Lower lobe of right lung (tissue), 2 donors: ENCODE results near the gene ZCWPW2. TPM values are rescaled to one million over a fixed set of nuclear protein-coding genes. Genes with fewer than 3 reads are reported as not detected.

ENCODE experiments used
- ATAC-seq, 2 donors: fragments of 200-7000 bp; cut with Tn5 transposase; one replicate each; pipeline ENCODE4 v1.9.1; 2020 to 2022; ENCODE audit warnings: mild to moderate bottlenecking in 2 of 2, moderate library complexity in 2 of 2
- DNase-seq: peaks from one replicate; pipeline ENCODE4 v3.0.0-alpha.2; 2020
- H3K27ac ChIP-seq: fragments of 200-600 bp; one replicate; pipeline ENCODE4 v1.8.0; 2022
- H3K27me3 ChIP-seq: fragments of 200-600 bp; one replicate; pipeline ENCODE4 v1.8.0; 2022; ENCODE audit warnings: low read depth
- H3K36me3 ChIP-seq: fragments of 200-600 bp; one replicate; pipeline ENCODE4 v1.8.0; 2022; ENCODE audit warnings: mild to moderate bottlenecking
- H3K4me1 ChIP-seq: fragments of 200-600 bp; one replicate; pipeline ENCODE4 v1.8.0; 2022
- H3K4me3 ChIP-seq: fragments of 200-600 bp; one replicate; pipeline ENCODE4 v1.8.0; 2022; ENCODE audit warnings: mild to moderate bottlenecking
- H3K9me3 ChIP-seq: fragments of 200-600 bp; one replicate; pipeline ENCODE4 v1.8.0; 2022
- intact Hi-C: fragments of 100-400 bp; cut with DNase I; formaldehyde crosslinking; loops from one replicate; pipeline ENCODE4 v1.11.0; 2022
- total RNA-seq: library from RNA; stranded (reverse); fragmentation: NEBNext Ultra II Directional; extraction: Animal tissue kit (Norgen Biotek cat#: 25700); gene quantifications from one replicate; pipeline ENCODE4 v1.2.1, GENCODE V29; 2021
- TF ChIP-seq, protein P1 (sequence below): fragments of 200-600 bp; IDR thresholded peaks from one replicate; pipeline ENCODE4 v1.8.0; 2022; ENCODE audit warnings: antibody characterized with exemption, mild to moderate bottlenecking
- donor health status: DM: no; HTN: yes; CAD: no; lungs with severe emphysema.

Gene ZCWPW2
- total RNA-seq, 1 donor from 2014 or later, result 1.1 TPM

GRCh38 chr3:28315711-28316110 is 32.8 kb upstream of the ZCWPW2 start:
- intact Hi-C loops, result no loop called here
- Histone ChIP-seq H3K4me3 (no peak overlapping the region), H3K36me3 (peaks cover 22% of the 10 kb centered on the region), H3K27ac (no peak overlapping the region), H3K9me3 (no peaks in the 10 kb centered on the region), H3K27me3 (no peaks in the 10 kb centered on the region), H3K4me1 (no peaks in the 10 kb centered on the region)
- TF ChIP-seq, protein P1, sequence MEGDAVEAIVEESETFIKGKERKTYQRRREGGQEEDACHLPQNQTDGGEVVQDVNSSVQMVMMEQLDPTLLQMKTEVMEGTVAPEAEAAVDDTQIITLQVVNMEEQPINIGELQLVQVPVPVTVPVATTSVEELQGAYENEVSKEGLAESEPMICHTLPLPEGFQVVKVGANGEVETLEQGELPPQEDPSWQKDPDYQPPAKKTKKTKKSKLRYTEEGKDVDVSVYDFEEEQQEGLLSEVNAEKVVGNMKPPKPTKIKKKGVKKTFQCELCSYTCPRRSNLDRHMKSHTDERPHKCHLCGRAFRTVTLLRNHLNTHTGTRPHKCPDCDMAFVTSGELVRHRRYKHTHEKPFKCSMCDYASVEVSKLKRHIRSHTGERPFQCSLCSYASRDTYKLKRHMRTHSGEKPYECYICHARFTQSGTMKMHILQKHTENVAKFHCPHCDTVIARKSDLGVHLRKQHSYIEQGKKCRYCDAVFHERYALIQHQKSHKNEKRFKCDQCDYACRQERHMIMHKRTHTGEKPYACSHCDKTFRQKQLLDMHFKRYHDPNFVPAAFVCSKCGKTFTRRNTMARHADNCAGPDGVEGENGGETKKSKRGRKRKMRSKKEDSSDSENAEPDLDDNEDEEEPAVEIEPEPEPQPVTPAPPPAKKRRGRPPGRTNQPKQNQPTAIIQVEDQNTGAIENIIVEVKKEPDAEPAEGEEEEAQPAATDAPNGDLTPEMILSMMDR, result no peak
- DNase-seq, result no peak
- no peak for ATAC-seq

GRCh38 chr3:28316226-28316625 is 32.3 kb upstream of the ZCWPW2 start:
- intact Hi-C loops, result no loop called here
- Histone ChIP-seq H3K9me3 (no peaks in the 10 kb centered on the region), H3K27me3 (no peaks in the 10 kb centered on the region), H3K4me1 (no peaks in the 10 kb centered on the region), H3K36me3 (peaks cover 25% of the 10 kb centered on the region), H3K4me3 (no peak overlapping the region), H3K27ac (no peak overlapping the region)
- TF ChIP-seq, protein P1, result no peak
- DNase-seq (no peak), ATAC-seq (no peak)

DNA sequence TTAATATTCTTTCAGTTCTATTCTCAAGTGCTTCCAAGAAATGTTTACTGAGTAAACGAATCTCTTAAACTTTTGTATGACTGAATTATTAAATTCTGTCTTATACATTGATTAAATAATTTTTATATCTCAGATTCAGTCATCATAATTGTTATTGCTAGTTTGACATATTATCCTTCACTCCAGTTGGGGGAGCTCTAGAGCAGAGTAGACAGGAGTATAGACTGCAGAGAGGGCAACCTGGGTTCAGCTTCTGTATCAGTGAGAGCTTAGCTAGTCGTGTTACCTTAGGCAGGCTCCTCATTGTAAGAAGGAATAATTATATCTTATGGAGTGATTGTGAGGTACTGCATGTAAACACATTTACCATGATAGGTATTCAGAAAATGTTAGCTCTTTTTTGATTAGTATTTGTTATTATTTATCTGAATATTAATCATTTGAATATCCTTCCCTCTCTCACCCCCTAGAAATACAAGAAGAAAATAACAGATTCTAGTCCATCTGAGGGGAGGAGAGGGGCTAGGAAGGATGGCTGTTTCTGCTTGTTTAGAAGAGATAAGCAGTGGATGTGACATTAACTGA is 31.0 kb upstream of the ZCWPW2 start:
- no peak overlapping the region for H3K4me3 ChIP-seq
- TF ChIP-seq, protein P1, result peak; percentile 68
- no peaks in the 10 kb centered on the region for H3K27me3 ChIP-seq
- H3K9me3 ChIP-seq, result no peaks in the 10 kb centered on the region
- no peak for DNase-seq
- H3K27ac ChIP-seq, result no peak overlapping the region
- no peaks in the 10 kb centered on the region for H3K4me1 ChIP-seq
- ATAC-seq, result peak; percentile 79 to 82
- H3K36me3 ChIP-seq, result peaks cover 29% of the 10 kb centered on the region
- intact Hi-C loops, result no loop called here

GRCh38 chr3:28320981-28321380 is 27.5 kb upstream of the ZCWPW2 start:
- TF ChIP-seq, protein P1, result no peak
- DNase-seq (no peak), ATAC-seq (no peak)
- Histone ChIP-seq H3K27me3 (no peaks in the 10 kb centered on the region), H3K4me3 (no peak overlapping the region), H3K9me3 (no peaks in the 10 kb centered on the region), H3K27ac (no peak overlapping the region), H3K36me3 (peaks cover 63% of the 10 kb centered on the region), H3K4me1 (no peaks in the 10 kb centered on the region)
- intact Hi-C loops, result no loop called here

DNA sequence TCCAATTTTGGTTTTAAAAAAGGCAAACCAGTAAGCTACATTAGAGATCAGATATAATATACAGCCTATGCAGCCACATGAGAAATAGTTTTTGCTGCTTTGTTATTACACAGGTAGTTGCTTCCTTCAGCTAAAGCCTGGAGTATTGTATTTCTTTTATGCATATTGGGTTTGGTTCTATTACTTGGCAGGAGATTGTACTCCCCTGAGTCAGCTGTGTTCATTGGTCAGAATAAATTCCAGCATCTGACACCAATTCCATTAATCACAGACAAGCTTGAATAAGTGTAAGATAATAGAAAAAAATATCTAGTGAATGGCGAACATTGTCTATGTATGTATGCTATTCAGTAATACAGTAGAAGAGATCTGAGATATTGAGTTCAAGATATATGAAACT is 26.1 kb upstream of the ZCWPW2 start:
- H3K4me3 ChIP-seq, result no peak overlapping the region
- H3K27me3 ChIP-seq, result no peaks in the 10 kb centered on the region
- intact Hi-C loops, result no loop called here
- H3K36me3 ChIP-seq, result peaks cover 72% of the 10 kb centered on the region
- TF ChIP-seq, protein P1, result no peak
- H3K27ac ChIP-seq, result no peak overlapping the region
- DNase-seq (no peak), ATAC-seq (no peak)
- H3K4me1 ChIP-seq, result no peaks in the 10 kb centered on the region
- H3K9me3 ChIP-seq, result no peaks in the 10 kb centered on the region
